ENCODE results near the gene TRPM2. TPM values are rescaled to one million over a fixed set of nuclear protein-coding genes. Genes with fewer than 3 reads are reported as not detected.

The TRPM2 gene
- total and polyA plus RNA-seq, 10 of the 15 experiments (the other 5 are each of a cell fraction or from before 2014, with no cell fraction given): 0.03 to 9.1 (median 2.6) TPM

DNA sequence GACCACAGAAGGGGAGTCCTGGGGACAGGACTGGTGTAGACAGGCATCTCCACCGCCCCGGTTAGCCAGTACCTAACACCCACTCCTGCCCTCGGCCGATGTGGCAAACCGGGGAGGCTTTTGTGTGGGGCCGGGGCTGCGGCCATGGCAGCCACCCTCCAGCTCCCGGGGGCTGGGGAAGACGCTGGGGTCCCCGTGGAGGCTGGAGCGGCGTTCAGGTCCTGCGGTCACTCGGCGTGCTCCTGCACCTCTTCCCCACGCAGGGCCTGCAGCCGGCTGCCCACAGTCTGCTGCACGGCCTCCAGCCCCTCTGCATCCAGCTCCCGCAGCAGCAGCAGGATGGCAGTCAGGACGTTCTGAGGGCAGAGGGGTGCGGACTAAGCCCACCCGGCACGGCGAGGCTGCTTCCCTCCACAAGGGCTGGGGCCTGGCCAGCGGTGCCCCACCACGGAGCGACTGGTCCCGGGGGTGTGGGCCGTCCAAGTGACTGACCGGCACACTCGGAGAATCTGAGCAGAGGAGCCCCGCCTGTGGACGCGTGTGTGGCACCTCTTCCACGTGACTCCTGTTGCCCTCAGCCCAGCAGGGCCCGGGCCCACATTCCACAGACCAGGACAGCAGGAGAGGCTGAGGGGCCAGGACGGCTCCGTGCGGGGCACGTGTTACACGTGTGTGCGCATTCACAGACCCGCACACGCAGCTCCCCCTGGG, 23.3 kb upstream of the TRPM2 start:
- no peak for DNase-seq (ENCODE audit: low read depth, low spot score)
- ChIA-PET CTCF (no interaction called here), RAD21 (ENCODE audit: unreplicated experiment) (no interaction called here), POLR2A (no interaction called here), SMC1A (ENCODE audit: uncharacterized antibody, unreplicated experiment) (no interaction called here)
- no TSS peak for BruUV-seq (replicated peaks)
- WGBS (ENCODE audit: insufficient coverage, insufficient replicate concordance, low lambda C conversion rate, missing lambda C conversion rate): 89% methylated on average over 43 of the region's 44 CpGs
- Histone ChIP-seq H4K20me1 (ENCODE audit: control insufficient read depth, insufficient read depth) (no peaks in the 10 kb centered on the region), H3K4me3 (no peak overlapping the region), H3K27ac (ENCODE audit: control insufficient read depth, insufficient read depth) (no peak overlapping the region), H3K4me1 (ENCODE audit: control insufficient read depth, insufficient read depth, low read length) (no peaks in the 10 kb centered on the region), H3K79me2 (ENCODE audit: control insufficient read depth, insufficient read depth, low read length) (no peaks in the 10 kb centered on the region), H3K9me3 (replicated peaks; ENCODE audit: control insufficient read depth, insufficient read depth, low read length) (no peaks in the 10 kb centered on the region), H3K4me2 (ENCODE audit: control insufficient read depth, insufficient read depth) (no peak overlapping the region), H3K36me3 (ENCODE audit: control insufficient read depth in 2 of 2, insufficient read depth in 2 of 2, low read length in 1 of 2) (peaks cover 0 to 5% of the 10 kb centered on the region in 2 experiments; a peak in 3 of 4 replicates), H3K27me3 (replicated peaks in 1 of 2; ENCODE audit: control insufficient read depth in 2 of 2, insufficient read depth in 2 of 2, low read length in 1 of 2) (no peaks in the 10 kb centered on the region), H3K9ac (ENCODE audit: control insufficient read depth, insufficient read depth, low read length) (no peak overlapping the region), H2AFZ (ENCODE audit: control insufficient read depth, low read depth, low read length) (no peak overlapping the region)
- in situ Hi-C loops (cut with MboI): no loop called here
- intact Hi-C loops (cut with micrococcal nuclease; ENCODE audit: unreplicated experiment): no loop called here
- FAIRE-seq: no peak
- ATAC-seq: no peak; the same call in 2 of the 3 replicates
- TF ChIP-seq POLR2AphosphoS2 (IDR thresholded peaks at IDR 0.05; ENCODE audit: low read depth, low read length): peak; percentile 22; the same call in 1 of the 2 replicates
- TF ChIP-seq SMARCA5 (IDR thresholded peaks at IDR 0.05): no peak
- TF ChIP-seq ASH2L (IDR thresholded peaks at IDR 0.05; ENCODE audit: borderline replicate concordance, low read depth): no peak
- no peak for TF ChIP-seq ATF7 (IDR thresholded peaks at IDR 0.05; ENCODE audit: low read depth)
- TF ChIP-seq SMAD5 (IDR thresholded peaks at IDR 0.05; ENCODE audit: low read depth): no peak
- TF ChIP-seq ZNF384 (IDR thresholded peaks at IDR 0.05; ENCODE audit: borderline replicate concordance, low read depth, low read length): no peak
- TF ChIP-seq, protein P1, sequence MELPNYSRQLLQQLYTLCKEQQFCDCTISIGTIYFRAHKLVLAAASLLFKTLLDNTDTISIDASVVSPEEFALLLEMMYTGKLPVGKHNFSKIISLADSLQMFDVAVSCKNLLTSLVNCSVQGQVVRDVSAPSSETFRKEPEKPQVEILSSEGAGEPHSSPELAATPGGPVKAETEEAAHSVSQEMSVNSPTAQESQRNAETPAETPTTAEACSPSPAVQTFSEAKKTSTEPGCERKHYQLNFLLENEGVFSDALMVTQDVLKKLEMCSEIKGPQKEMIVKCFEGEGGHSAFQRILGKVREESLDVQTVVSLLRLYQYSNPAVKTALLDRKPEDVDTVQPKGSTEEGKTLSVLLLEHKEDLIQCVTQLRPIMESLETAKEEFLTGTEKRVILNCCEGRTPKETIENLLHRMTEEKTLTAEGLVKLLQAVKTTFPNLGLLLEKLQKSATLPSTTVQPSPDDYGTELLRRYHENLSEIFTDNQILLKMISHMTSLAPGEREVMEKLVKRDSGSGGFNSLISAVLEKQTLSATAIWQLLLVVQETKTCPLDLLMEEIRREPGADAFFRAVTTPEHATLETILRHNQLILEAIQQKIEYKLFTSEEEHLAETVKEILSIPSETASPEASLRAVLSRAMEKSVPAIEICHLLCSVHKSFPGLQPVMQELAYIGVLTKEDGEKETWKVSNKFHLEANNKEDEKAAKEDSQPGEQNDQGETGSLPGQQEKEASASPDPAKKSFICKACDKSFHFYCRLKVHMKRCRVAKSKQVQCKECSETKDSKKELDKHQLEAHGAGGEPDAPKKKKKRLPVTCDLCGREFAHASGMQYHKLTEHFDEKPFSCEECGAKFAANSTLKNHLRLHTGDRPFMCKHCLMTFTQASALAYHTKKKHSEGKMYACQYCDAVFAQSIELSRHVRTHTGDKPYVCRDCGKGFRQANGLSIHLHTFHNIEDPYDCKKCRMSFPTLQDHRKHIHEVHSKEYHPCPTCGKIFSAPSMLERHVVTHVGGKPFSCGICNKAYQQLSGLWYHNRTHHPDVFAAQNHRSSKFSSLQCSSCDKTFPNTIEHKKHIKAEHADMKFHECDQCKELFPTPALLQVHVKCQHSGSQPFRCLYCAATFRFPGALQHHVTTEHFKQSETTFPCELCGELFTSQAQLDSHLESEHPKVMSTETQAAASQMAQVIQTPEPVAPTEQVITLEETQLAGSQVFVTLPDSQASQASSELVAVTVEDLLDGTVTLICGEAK (IDR thresholded peaks at IDR 0.05; ENCODE audit: borderline replicate concordance): no peak
- TF ChIP-seq POLR2A (IDR thresholded peaks at IDR 0.05; ENCODE audit: low read depth, low read length): peak; percentile 72; the same call in 1 of the 2 replicates
- no peak for TF ChIP-seq CBFB (IDR thresholded peaks at IDR 0.05; ENCODE audit: low read depth)
- TF ChIP-seq PBX3 (IDR thresholded peaks at IDR 0.05; ENCODE audit: insufficient replicate concordance, low read depth, low read length): no peak
- no peak for TF ChIP-seq RB1 (IDR thresholded peaks at IDR 0.05; ENCODE audit: borderline replicate concordance)
- no peak for TF ChIP-seq ZZZ3 (IDR thresholded peaks at IDR 0.05; ENCODE audit: control insufficient read depth, insufficient read length, low read depth)
- no peak for TF ChIP-seq E2F4 (IDR thresholded peaks at IDR 0.05; ENCODE audit: low read depth, low read length)
